Activated CD4-positive, alpha-beta memory T cell treated with anti-CD3 and anti-CD28 coated beads for 36 hours (primary cell): ENCODE data around the gene LIN7B. TPM values are rescaled to one million over a fixed set of nuclear protein-coding genes. Genes with fewer than 3 reads are reported as not detected.

Source experiments
- CTCF ChIA-PET: fragments of 350-600 bp; sonication (Branson Sonifier 250); formaldehyde crosslinking; loops from one replicate; lab custom pipeline; 2021; ENCODE audit warnings: antibody characterized with exemption, inconsistent platforms; lab: Charles Lee
- POLR2A ChIA-PET: fragments of 350-600 bp; sonication (Branson Sonifier 250); formaldehyde crosslinking; loops from one replicate; lab custom pipeline; 2021; ENCODE audit warnings: antibody characterized with exemption; lab: Charles Lee
- DNase-seq: peaks from one replicate; pipeline ENCODE4 v3.0.0-alpha.2; 2020
- H3K27ac Mint-ChIP-seq: one replicate; pipeline ENCODE4 v1.8.0; 2021; ENCODE audit warnings: mixed read lengths
- H3K27me3 Mint-ChIP-seq: one replicate; pipeline ENCODE4 v1.8.0; 2021; ENCODE audit warnings: mixed read lengths
- H3K36me3 Mint-ChIP-seq: one replicate; pipeline ENCODE4 v1.8.0; 2021; ENCODE audit warnings: mixed read lengths
- H3K4me1 Mint-ChIP-seq: one replicate; pipeline ENCODE4 v1.8.0; 2021; ENCODE audit warnings: low read depth, mixed read lengths
- H3K4me3 Mint-ChIP-seq: one replicate; pipeline ENCODE4 v1.8.0; 2021; ENCODE audit warnings: mild to moderate bottlenecking, mixed read lengths
- H3K9me3 Mint-ChIP-seq: one replicate; pipeline ENCODE4 v1.8.0; 2021; ENCODE audit warnings: mixed read lengths
- intact Hi-C: fragments of 100-400 bp; cut with micrococcal nuclease; formaldehyde crosslinking; loops from one replicate; pipeline ENCODE4 v1.15.1; 2023
- total RNA-seq, 2 experiments: library from RNA; stranded (reverse); gene quantifications; one replicate each; pipeline ENCODE4 v1.2.3, GENCODE V29; 2021

The LIN7B gene
- total RNA-seq, 2 experiments from 2014 or later = 5.1 to 5.6 TPM

DNA sequence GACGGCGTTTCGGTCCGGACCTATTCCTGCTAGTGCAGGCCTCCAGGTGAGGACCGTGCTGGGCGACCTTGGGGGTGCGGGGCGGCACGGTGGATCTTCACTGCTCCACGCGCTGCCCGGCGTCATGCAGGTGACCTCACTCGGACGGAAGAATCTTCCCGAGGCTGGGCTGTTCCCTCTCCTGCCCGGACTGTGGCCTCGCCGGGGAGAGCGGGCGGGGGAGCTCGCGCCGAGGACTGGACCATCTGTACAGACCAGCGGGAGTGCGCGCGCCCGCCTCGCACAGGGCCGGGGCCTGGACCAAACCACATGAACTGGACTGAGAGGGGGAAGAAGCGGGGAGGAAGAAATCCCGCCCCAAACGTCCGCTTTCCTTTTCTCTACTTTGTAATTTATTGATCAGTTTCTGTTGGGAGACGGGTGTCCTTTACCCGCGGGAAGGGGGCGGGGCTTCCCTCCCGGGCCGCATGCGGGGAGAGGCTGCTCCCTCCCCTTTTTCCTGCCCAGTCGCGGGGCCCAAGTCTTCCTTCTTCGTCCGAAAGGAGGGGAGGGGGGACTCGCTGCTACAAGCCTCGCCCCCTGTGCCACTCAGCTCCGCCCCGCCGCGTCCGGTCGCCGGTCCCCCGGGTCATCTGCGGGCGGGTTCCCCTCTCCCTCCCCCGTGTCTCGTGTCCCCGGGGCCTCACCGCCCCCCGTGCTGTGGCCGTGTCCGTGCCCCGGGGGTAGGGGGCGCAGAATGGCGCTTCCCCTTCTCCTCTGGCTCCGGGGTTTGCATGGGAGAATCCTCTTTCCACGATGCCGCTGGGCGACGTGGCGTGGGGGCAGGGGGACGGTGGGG, 36.2 kb downstream of the LIN7B start:
- H3K36me3 Mint-ChIP-seq = no peaks in the 10 kb centered on the region
- DNase-seq = peak; percentile 59
- peak overlapping the region; percentile 71 for H3K4me3 Mint-ChIP-seq
- ChIA-PET POLR2A (interaction anchor here (1.2 kb wide), 1 partner anchor 210 kb away, joined by 3 read pairs; no protein-coding TSS in a partner anchor), CTCF (interaction anchor here (1.9 to 6.8 kb wide), 2 partner anchors 49 to 52 kb away, joined by 8 to 56 read pairs; no protein-coding TSS in a partner anchor)
- peaks cover 28% of the 10 kb centered on the region for H3K4me1 Mint-ChIP-seq
- H3K9me3 Mint-ChIP-seq = no peaks in the 10 kb centered on the region
- peaks cover 71% of the 10 kb centered on the region for H3K27me3 Mint-ChIP-seq
- intact Hi-C loops = no loop called here
- no peak overlapping the region for H3K27ac Mint-ChIP-seq

DNA sequence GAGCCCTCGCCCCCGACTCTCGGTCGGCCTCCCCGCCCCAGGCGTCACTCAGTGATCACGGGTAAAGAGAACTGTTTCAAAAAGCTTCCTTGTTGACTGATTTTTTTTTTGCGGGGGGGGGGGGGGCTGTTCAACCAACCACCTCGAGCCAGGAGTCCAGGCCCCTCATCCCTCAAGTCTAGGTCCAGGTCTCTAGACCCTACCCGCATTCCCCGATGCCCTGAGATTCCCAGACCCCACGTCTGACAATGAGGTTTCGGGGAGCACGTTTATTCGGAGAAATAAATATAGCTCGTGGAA, 36.7 kb downstream of the LIN7B start:
- Mint-ChIP-seq H3K27ac (no peak overlapping the region), H3K4me1 (peaks cover 25% of the 10 kb centered on the region), H3K9me3 (no peaks in the 10 kb centered on the region), H3K27me3 (peaks cover 70% of the 10 kb centered on the region), H3K4me3 (no peak overlapping the region), H3K36me3 (no peaks in the 10 kb centered on the region)
- ChIA-PET POLR2A (interaction anchor here (1.2 kb wide), 1 partner anchor 209 kb away, joined by 3 read pairs; no protein-coding TSS in a partner anchor), CTCF (interaction anchor here (0.8 to 1.9 kb wide), 4 partner anchors 36 to 363 kb away, joined by 3 to 8 read pairs (median 4); partner anchors contain the start of gene LIN7B)
- no peak for DNase-seq
- intact Hi-C loops = no loop called here

DNA sequence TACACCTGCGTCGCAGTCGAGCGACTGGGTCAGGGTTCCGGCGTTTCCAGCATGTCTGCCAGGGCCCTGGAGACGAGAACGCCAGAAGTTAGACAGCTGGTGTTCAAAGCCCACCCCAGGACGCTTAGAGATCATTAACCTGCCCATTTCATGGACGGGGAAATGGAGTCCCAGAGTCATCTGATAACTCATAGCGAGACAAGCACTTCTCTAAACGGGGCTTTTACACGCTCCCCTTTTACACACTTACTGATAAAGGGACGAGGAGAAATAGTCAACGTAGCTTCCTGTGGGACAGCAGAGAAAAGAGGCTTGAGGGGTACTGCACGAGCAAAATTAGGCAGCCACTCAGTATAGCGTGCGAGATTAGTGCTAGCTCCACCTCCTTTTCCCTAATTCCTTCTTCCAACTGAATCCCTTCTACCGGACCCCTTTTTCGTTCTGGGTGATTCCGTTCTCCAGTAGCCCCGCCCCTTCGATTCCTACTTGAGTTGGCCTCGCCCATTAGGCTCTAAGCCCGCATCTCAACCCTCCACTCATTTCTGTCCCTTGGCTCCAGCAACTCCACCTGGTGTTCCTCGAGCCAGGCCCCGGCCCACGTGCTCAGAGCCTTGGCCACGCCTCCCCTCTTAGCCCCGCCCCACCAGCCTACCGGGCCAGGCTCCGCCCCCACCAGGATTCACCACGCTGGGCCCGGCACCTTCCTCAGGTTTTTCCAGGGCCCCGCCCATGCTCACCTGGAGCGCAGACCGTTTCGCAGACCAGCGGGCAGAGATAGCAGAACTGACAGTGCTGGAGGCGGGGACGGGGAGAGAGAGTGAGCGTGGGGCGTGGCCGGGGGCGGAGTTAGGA, 37.3 kb downstream of the LIN7B start:
- POLR2A ChIA-PET = interaction anchor here (1.2 kb wide), 1 partner anchor 208 kb away, joined by 3 read pairs; no protein-coding TSS in a partner anchor
- no peak overlapping the region for H3K27ac Mint-ChIP-seq
- no peaks in the 10 kb centered on the region for H3K36me3 Mint-ChIP-seq
- peaks cover 25% of the 10 kb centered on the region for H3K4me1 Mint-ChIP-seq
- no peaks in the 10 kb centered on the region for H3K9me3 Mint-ChIP-seq
- DNase-seq = peak; percentile 52
- CTCF ChIA-PET = interaction anchor here (0.8 to 1.9 kb wide), 4 partner anchors 37 to 364 kb away, joined by 3 to 8 read pairs (median 4); partner anchors contain the start of gene LIN7B
- no peak overlapping the region for H3K4me3 Mint-ChIP-seq
- intact Hi-C loops = no loop called here
- H3K27me3 Mint-ChIP-seq = peaks cover 71% of the 10 kb centered on the region

DNA sequence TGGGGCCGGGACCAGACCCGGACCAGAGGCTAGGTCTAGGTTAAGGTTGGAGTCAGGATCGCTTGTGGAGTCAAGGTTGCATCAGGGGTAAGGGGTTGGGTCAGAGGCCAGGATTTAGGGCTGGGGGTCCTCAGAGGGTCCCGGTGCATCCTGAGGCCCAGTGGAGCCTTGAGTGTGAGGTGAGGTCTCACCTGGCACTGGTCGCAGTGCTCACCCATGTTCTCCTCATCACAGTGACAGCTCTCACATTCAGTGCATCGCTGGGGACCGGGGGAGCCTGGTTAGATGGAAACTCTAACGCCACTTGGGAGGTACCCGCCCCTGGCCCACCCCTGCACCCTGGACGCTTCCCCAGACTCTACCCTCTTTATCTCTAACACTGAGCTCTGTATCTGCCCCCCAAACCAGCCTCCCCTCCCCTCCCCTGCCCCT, 38.0 kb downstream of the LIN7B start:
- Mint-ChIP-seq H3K27me3 (peaks cover 67% of the 10 kb centered on the region), H3K4me3 (no peak overlapping the region), H3K9me3 (no peaks in the 10 kb centered on the region), H3K27ac (no peak overlapping the region), H3K36me3 (no peaks in the 10 kb centered on the region), H3K4me1 (peaks cover 25% of the 10 kb centered on the region)
- intact Hi-C loops = no loop called here
- DNase-seq = no peak
- ChIA-PET POLR2A (no interaction called here), CTCF (interaction anchor here (1.1 to 1.2 kb wide), 3 partner anchors 38 to 73 kb away, joined by 3 to 4 read pairs (median 4); partner anchors contain the start of gene LIN7B)

DNA sequence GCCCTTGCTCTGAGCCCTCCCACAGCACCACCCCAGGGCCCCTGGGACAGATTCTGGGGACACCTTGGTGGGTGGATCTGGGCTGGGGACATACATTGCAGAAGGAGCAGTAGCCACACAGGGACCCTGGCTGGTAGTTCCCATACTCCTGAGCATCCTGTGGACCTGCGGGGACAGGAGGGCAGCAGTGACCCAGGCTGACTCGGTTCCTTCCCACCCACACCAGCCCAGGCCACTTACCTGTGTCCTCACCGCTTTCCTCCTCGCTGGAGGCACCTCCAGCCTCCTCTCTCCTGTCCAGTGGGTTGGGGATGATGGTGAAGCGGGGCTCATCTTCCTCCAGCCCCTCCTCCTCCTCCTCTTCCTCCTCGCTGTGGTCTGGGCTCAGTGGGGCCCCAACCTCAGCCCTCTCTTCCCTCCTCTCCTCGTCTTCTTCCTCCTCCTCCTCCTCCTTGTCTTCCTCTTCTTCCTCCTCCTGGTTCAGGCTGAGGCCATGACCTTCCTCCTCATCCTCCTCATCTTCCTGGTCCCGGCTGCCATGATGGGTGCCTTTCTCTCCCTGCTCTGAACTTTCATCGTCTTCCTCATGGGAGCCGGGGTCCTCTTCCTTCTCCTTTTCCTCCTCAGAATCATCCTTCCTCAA, 39.1 kb downstream of the LIN7B start:
- Mint-ChIP-seq H3K36me3 (no peaks in the 10 kb centered on the region), H3K4me1 (peaks cover 26% of the 10 kb centered on the region), H3K9me3 (no peaks in the 10 kb centered on the region), H3K27ac (no peak overlapping the region), H3K4me3 (no peak overlapping the region), H3K27me3 (peaks cover 66% of the 10 kb centered on the region)
- intact Hi-C loops = no loop called here
- no peak for DNase-seq
- ChIA-PET CTCF (interaction anchor here (1.2 kb wide), 1 partner anchor 39 kb away, joined by 4 read pairs; the partner anchor contains the start of gene LIN7B), POLR2A (no interaction called here)

DNA sequence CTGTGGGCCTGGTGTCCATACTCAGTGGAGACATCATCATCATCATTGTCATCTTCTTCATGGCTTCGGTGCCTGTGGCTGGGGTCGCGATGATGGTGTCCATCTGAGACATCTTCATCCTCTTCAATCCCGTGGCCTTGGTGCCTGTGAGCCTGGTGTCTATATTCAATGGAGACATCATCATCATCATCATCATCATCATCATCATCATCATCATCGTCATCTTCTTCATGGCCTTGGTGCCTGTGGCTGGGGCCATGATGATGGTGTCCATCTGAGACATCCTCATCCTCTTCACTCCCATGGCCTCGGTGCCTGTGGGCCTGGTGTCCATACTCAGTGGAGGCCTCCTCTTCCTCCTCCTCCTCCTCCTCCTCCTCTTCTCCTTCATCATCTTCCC, 40.1 kb downstream of the LIN7B start:
- intact Hi-C loops = no loop called here
- CTCF ChIA-PET = no interaction called here

DNA sequence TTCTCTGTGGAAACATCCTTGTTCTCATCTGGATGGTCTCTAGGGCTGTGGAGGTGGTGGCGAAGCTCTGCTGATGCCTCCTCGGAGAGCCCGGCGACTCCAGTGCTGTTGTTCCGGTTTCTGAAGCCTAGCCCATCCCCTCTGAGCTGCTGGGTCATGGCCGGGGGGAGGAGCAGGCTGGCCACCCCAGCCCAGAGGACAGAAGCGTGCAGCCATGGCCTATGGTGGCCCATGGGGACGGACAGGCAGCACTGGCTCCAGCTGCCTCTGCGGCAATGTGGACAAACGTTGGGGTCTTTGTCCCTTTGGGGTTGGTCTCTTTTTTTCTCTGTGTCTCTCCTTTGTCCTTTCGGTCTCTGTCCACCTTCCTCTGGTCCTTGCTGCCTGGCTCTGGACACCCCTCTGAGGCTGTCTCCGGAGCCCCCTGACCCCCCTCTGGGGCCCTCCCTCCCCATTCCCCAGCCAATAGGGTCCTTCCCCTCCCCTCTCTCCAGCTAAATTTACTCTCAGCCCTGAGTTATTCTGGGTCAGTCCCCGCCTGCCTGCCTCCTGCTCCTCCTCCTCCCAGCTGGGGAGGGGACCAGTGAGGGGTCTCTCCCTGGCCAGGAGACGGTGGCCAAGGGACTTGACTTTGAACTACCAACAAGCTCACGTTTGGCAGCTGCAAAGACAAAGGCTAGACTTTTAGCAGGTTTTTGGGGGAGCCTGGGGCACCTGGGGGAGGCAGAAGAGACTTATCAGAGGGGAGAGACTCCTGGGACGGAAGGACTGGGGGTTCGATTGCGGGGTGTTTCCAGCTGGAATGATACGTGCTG, 41.0 kb downstream of the LIN7B start, which contains the start of gene HRC:
HRC (minus strand) TSS at position 392 of the 815 bp plus-strand sequence; CDS start at position 233, 159 bp downstream.
- Mint-ChIP-seq H3K27me3 (peaks cover 62% of the 10 kb centered on the region), H3K4me1 (peaks cover 13% of the 10 kb centered on the region), H3K36me3 (no peaks in the 10 kb centered on the region), H3K27ac (no peak within 1 kb of the TSS), H3K9me3 (no peaks in the 10 kb centered on the region), H3K4me3 (no peak within 1 kb of the TSS)
- intact Hi-C loops = no loop called here
- CTCF ChIA-PET = interaction anchor here (1.0 kb wide), 1 partner anchor 9 kb away, joined by 3 read pairs; no protein-coding TSS in a partner anchor
- DNase-seq = no peak
- POLR2A ChIA-PET = no interaction called here

More for the DNA sequence above, 40.1 kb downstream of the LIN7B start:
- H3K4me1 Mint-ChIP-seq = peaks cover 21% of the 10 kb centered on the region
- H3K9me3 Mint-ChIP-seq = no peaks in the 10 kb centered on the region
- DNase-seq = no peak
- H3K27me3 Mint-ChIP-seq = peaks cover 63% of the 10 kb centered on the region
- no peak overlapping the region for H3K4me3 Mint-ChIP-seq
- H3K36me3 Mint-ChIP-seq = no peaks in the 10 kb centered on the region
- H3K27ac Mint-ChIP-seq = no peak overlapping the region
- POLR2A ChIA-PET = no interaction called here

DNA sequence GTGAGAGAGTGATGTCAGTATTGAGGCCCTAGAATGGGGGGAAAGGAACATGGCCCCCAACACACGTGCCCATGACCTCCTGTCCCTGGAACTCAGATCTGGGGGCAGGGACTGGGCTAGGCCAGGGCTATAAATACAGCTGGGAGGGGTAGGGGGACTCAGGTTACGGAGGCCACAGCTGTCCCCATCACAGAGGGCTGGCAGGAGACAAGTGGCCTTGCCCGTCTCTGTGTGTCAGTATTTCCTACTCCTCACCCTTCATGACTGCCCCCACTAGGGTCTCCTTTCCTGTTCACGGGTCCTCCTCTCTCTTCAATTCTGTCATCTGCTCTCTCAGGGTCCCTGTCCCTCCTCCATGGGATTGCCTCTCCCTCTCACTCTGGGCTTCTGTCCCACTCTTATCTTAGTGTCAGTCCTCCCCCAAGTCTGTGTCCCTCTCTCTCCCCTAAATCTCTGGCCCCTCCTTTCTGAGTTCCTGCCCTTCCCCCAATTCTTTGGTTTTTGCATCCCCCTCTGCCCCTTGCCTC, 41.7 kb downstream of the LIN7B start:
- DNase-seq = no peak
- Mint-ChIP-seq H3K36me3 (no peaks in the 10 kb centered on the region), H3K27ac (no peak overlapping the region), H3K9me3 (no peaks in the 10 kb centered on the region), H3K4me3 (no peak overlapping the region), H3K27me3 (peaks cover 65% of the 10 kb centered on the region), H3K4me1 (peaks cover 11% of the 10 kb centered on the region)
- POLR2A ChIA-PET = no interaction called here
- intact Hi-C loops = no loop called here
- CTCF ChIA-PET = interaction anchor here (1.0 kb wide), 1 partner anchor 9 kb away, joined by 3 read pairs; no protein-coding TSS in a partner anchor

DNA sequence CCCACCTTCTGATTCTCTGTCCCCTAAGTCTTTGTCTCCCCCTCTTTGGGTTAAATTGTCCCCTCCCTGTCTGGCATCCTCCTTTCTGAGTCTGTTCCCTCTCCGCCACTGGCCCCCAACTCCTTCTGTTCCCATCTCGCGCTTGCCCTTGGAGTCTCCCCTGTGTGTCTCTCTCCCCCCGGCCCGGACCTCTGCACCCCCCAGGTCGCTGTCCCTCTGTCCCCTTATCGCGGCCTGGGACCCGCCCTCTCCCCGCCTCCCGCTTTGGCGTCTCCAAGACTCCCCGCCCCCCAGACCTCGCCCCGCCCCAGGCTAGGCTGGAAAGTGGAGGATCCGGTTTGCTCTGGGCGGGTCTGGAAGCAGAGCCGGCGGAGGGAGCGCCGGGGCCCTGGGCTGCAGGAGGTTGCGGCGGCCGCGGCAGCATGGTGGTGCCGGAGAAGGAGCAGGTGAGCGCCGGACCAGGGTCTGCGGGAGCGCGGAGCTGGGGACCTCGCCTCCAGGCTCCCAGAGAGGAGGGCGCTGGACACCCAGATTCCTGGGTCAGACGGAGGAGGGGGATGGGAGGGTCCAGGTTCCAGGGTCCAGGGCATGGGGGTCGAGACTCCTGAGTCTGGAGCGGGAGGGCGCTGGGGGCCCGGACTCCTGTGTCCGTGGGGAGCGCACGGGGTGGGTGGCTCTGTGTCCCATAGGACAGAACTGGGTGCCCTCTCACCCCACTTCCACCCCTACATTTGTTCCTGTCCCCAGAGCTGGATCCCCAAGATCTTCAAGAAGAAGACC, 43.5 kb downstream of the LIN7B start, which contains the start of gene TRPM4:
TRPM4 (plus strand) TSS at position 348 of the 780 bp plus-strand sequence; CDS start at position 423, 75 bp downstream.
- peaks cover 6% of the 10 kb centered on the region for H3K4me1 Mint-ChIP-seq
- intact Hi-C loops = no loop called here
- no peaks in the 10 kb centered on the region for H3K9me3 Mint-ChIP-seq
- ChIA-PET POLR2A (no interaction called here), CTCF (no interaction called here)
- H3K27ac Mint-ChIP-seq = no peak within 1 kb of the TSS
- DNase-seq = peak; percentile 69
- H3K27me3 Mint-ChIP-seq = peaks cover 53% of the 10 kb centered on the region
- peak within 1 kb of the TSS; percentile 27 for H3K4me3 Mint-ChIP-seq
- H3K36me3 Mint-ChIP-seq = no peaks in the 10 kb centered on the region
